H9 (cell line): Measurements from ENCODE around the gene ELAPOR1. TPM values are rescaled to one million over a fixed set of nuclear protein-coding genes. Genes with fewer than 3 reads are reported as not detected.

Experiments used
- DNase-seq: peaks from one replicate; pipeline ENCODE4 v3.0.0-alpha.2; 2017
- H2AFZ ChIP-seq: one replicate; pipeline ENCODE4 v1.6.1; 2013; ENCODE audit warnings: mild to moderate bottlenecking, low read length, control low read depth, moderate library complexity
- H2AK5ac ChIP-seq: 2 replicates; pipeline ENCODE4 v1.6.1; 2013; ENCODE audit warnings: low read length, control low read depth, mixed read lengths; ENCODE audit not compliant: insufficient read length
- H2BK120ac ChIP-seq: one replicate; pipeline ENCODE4 v1.6.1; 2013; ENCODE audit warnings: low read depth, mild to moderate bottlenecking, low read length, control low read depth, inconsistent platforms; ENCODE audit not compliant: poor library complexity, severe bottlenecking
- H2BK12ac ChIP-seq: 2 replicates; pipeline ENCODE4 v1.6.1; 2013; ENCODE audit warnings: low read length, control low read depth, mixed read lengths, low read depth; ENCODE audit not compliant: insufficient read length
- H2BK15ac ChIP-seq: 2 replicates; pipeline ENCODE4 v1.6.1; 2013; ENCODE audit warnings: low read depth, low read length, control low read depth
- H2BK20ac ChIP-seq: one replicate; pipeline ENCODE4 v1.6.1; 2013; ENCODE audit warnings: low read depth, mild to moderate bottlenecking, low read length, control low read depth, inconsistent platforms; ENCODE audit not compliant: poor library complexity, severe bottlenecking
- H2BK5ac ChIP-seq: 2 replicates; pipeline ENCODE4 v1.6.1; 2013; ENCODE audit warnings: low read length, control low read depth, mixed read lengths; ENCODE audit not compliant: insufficient read length
- H3K14ac ChIP-seq: 2 replicates; pipeline ENCODE4 v1.6.1; 2013; ENCODE audit warnings: low read length, control low read depth; ENCODE audit not compliant: insufficient read depth
- H3K18ac ChIP-seq: 2 replicates; pipeline ENCODE4 v1.6.1; 2013; ENCODE audit warnings: low read depth, mild to moderate bottlenecking, mixed read lengths, low read length, control low read depth; ENCODE audit not compliant: insufficient read length
- H3K23ac ChIP-seq: 2 replicates; pipeline ENCODE4 v1.6.1; 2013; ENCODE audit warnings: low read length, control low read depth, mixed read lengths, low read depth; ENCODE audit not compliant: insufficient read length
- H3K23me2 ChIP-seq: 2 replicates; pipeline ENCODE4 v1.6.1; 2013; ENCODE audit warnings: low read depth, mild to moderate bottlenecking, mixed read lengths, low read length, control low read depth; ENCODE audit not compliant: insufficient read length, poor library complexity, severe bottlenecking
- H3K27ac ChIP-seq: 2 replicates; pipeline ENCODE4 v1.5.1; 2013; ENCODE audit warnings: low read length, control low read depth, mixed read lengths, low read depth; ENCODE audit not compliant: insufficient read length
- H3K27me3 ChIP-seq: 2 replicates; pipeline ENCODE4 v1.6.1; 2013; ENCODE audit warnings: low read length, control low read depth, inconsistent platforms; ENCODE audit not compliant: insufficient read depth
- H3K4ac ChIP-seq: 2 replicates; pipeline ENCODE4 v1.6.1; 2013; ENCODE audit warnings: low read depth, mild to moderate bottlenecking, control low read depth, inconsistent platforms, low read length, moderate library complexity
- H3K4me1 ChIP-seq: 2 replicates; pipeline ENCODE4 v1.6.1; 2013; ENCODE audit warnings: low read length, control low read depth, inconsistent platforms; ENCODE audit not compliant: insufficient read depth
- H3K4me2 ChIP-seq: 2 replicates; pipeline ENCODE4 v1.6.1; 2013; ENCODE audit warnings: low read length, control low read depth, mixed read lengths; ENCODE audit not compliant: insufficient read length, insufficient read depth
- H3K56ac ChIP-seq: 2 replicates; pipeline ENCODE4 v1.6.1; 2013; ENCODE audit warnings: low read depth, mild to moderate bottlenecking, mixed read lengths, low read length, control low read depth; ENCODE audit not compliant: insufficient read length
- H3K79me1 ChIP-seq: 2 replicates; pipeline ENCODE4 v1.6.1; 2013; ENCODE audit warnings: low read depth, mild to moderate bottlenecking, moderate library complexity, low read length, control low read depth, inconsistent platforms; ENCODE audit not compliant: insufficient read depth, poor library complexity, severe bottlenecking
- H3K79me2 ChIP-seq: 2 replicates; pipeline ENCODE4 v1.6.1; 2013; ENCODE audit warnings: low read length, control low read depth, inconsistent platforms; ENCODE audit not compliant: insufficient read depth
- H3K9ac ChIP-seq: 2 replicates; pipeline ENCODE4 v1.6.1; 2013; ENCODE audit warnings: low read length, control low read depth, mixed read lengths; ENCODE audit not compliant: insufficient read length; ENCODE audit errors: extremely low read depth
- H3K9me3 ChIP-seq: one replicate; pipeline ENCODE4 v1.6.1; 2013; ENCODE audit warnings: low read depth, low read length, inconsistent platforms; ENCODE audit not compliant: control insufficient read depth
- H3T11ph ChIP-seq: one replicate; pipeline ENCODE4 v1.6.1; 2013; ENCODE audit warnings: mild to moderate bottlenecking, low read length, control low read depth, inconsistent platforms
- H4K20me1 ChIP-seq: one replicate; pipeline ENCODE4 v1.6.1; 2013; ENCODE audit not compliant: control insufficient read depth, insufficient read length, insufficient read depth
- H4K5ac ChIP-seq: 2 replicates; pipeline ENCODE4 v1.6.1; 2013; ENCODE audit warnings: low read depth, mild to moderate bottlenecking, mixed read lengths, low read length, control low read depth; ENCODE audit not compliant: insufficient read length
- H4K8ac ChIP-seq: replicated peaks from 2 replicates; pipeline ENCODE4 v1.6.1; 2013; ENCODE audit warnings: low read length, control low read depth, mixed read lengths, low read depth; ENCODE audit not compliant: insufficient read length
- H4K91ac ChIP-seq: 2 replicates; pipeline ENCODE4 v1.6.1; 2013; ENCODE audit warnings: low read depth, mild to moderate bottlenecking, moderate library complexity, mixed read lengths, low read length, control low read depth; ENCODE audit not compliant: insufficient read length
- H3K27ac Mint-ChIP-seq, 3 experiments: 2 replicates in 2 of 3; 3 replicates in 1 of 3; pipeline ENCODE4 v1.8.0; 2020 to 2021; ENCODE audit warnings: mixed read lengths in 3 of 3, mild to moderate bottlenecking in 1 of 3, moderate library complexity in 1 of 3
- H3K27me3 Mint-ChIP-seq: 2 replicates; pipeline ENCODE4 v1.8.0; 2021; ENCODE audit warnings: low read depth, mild to moderate bottlenecking, moderate library complexity, mixed read lengths
- H3K36me3 Mint-ChIP-seq, 3 experiments: 2 replicates in 2 of 3; 3 replicates in 1 of 3; pipeline ENCODE4 v1.8.0; 2020 to 2021; ENCODE audit warnings: low read depth in 3 of 3, mixed read lengths in 3 of 3; ENCODE audit not compliant: insufficient read depth in 1 of 3
- H3K4me1 Mint-ChIP-seq, 2 experiments: 2 replicates each; pipeline ENCODE4 v1.8.0; 2020; ENCODE audit warnings: mixed read lengths in 2 of 2
- H3K4me3 Mint-ChIP-seq, 2 experiments: 2 replicates in 1 of 2; 3 replicates in 1 of 2; pipeline ENCODE4 v1.8.0; 2020 to 2021; ENCODE audit warnings: mild to moderate bottlenecking in 2 of 2, mixed read lengths in 2 of 2, moderate library complexity in 1 of 2
- H3K9me3 Mint-ChIP-seq, 2 experiments: 2 replicates in 1 of 2; 3 replicates in 1 of 2; pipeline ENCODE4 v1.8.0; 2020; ENCODE audit warnings: mild to moderate bottlenecking in 2 of 2, mixed read lengths in 2 of 2, moderate library complexity in 1 of 2
- WGBS: extraction: QIAGEN DNeasy Blood & Tissue Kit; methylation state at CpG from one replicate; pipeline ENCODE4 v1.1.7; 2013; ENCODE audit warnings: missing lambda C conversion rate, low lambda C conversion rate, mixed read lengths; ENCODE audit not compliant: insufficient read length; ENCODE audit errors: extremely low coverage; 5-methylcytosine and 5-hydroxymethylcytosine counted together
- total RNA-seq: library from RNA; stranded (reverse); gene quantifications from 2 replicates; pipeline ENCODE4 v1.2.1, GENCODE V29; 2021
- TF ChIP-seq, protein P1 (sequence below): fragments of 200-600 bp; sonication (generic); conservative IDR thresholded peaks from 3 replicates; pipeline ENCODE4 v1.8.0; 2021; ENCODE audit warnings: antibody characterized with exemption, mild to moderate bottlenecking

Gene ELAPOR1
- total RNA-seq, 1 experiment from 2014 or later = 0.55 TPM

DNA sequence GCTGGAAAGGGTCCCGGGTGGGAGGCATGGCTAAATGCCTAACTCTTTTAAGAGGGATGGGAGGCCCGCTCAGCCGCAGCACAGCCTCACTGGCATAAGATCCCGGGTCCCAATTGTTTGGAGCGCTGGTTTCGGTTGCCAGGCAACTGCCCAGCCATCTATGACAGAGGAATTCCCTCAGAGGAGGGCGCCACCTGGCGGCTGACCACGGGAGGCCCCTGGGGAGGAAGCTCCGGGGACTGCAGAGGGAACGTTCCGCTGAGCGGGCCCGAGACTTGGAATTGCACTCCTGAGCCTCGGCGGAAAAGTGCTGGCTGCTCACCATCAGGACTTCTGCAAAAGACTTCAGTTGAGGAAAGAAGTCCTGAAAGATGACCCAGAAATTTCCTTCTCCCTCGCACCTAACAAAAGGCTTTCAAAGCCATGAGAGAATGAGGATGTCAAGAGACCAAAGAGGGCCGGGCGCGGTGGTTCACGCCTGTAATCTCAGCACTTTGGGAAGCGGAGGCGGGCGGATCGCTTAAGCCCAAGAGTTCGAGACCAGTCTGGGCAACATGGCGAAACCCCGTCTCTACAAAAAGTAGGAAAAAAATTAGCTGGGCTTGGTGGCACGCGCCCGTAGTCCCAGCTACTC lies 1.1 kb upstream of the ELAPOR1 start:
- Histone ChIP-seq H2AK5ac (no peak overlapping the region), H2BK120ac (no peak overlapping the region), H4K20me1 (no peaks in the 10 kb centered on the region), H3K23me2 (peaks cover 13% of the 10 kb centered on the region), H3K9me3 (no peaks in the 10 kb centered on the region), H3K4me1 (no peaks in the 10 kb centered on the region), H3T11ph (no peak overlapping the region), H3K9ac (no peak overlapping the region), H3K79me1 (no peaks in the 10 kb centered on the region), H2BK15ac (no peak overlapping the region), H2BK20ac (no peak overlapping the region), H3K4ac (no peak overlapping the region), H3K79me2 (no peaks in the 10 kb centered on the region), H3K4me2 (peak overlapping the region; percentile 44), H2BK5ac (no peak overlapping the region), H4K8ac (no peak overlapping the region), H2AFZ (no peak overlapping the region), H3K23ac (no peak overlapping the region), H2BK12ac (no peak overlapping the region), H4K91ac (no peak overlapping the region), H3K56ac (no peak overlapping the region), H3K27ac (no peak overlapping the region), H3K18ac (peak overlapping the region; percentile 71), H3K14ac (peak overlapping the region; percentile 74; the same call in 1 of the 2 replicates), H4K5ac (no peak overlapping the region), H3K27me3 (peaks cover 23% of the 10 kb centered on the region; the same call in 1 of the 2 replicates)
- TF ChIP-seq, protein P1, sequence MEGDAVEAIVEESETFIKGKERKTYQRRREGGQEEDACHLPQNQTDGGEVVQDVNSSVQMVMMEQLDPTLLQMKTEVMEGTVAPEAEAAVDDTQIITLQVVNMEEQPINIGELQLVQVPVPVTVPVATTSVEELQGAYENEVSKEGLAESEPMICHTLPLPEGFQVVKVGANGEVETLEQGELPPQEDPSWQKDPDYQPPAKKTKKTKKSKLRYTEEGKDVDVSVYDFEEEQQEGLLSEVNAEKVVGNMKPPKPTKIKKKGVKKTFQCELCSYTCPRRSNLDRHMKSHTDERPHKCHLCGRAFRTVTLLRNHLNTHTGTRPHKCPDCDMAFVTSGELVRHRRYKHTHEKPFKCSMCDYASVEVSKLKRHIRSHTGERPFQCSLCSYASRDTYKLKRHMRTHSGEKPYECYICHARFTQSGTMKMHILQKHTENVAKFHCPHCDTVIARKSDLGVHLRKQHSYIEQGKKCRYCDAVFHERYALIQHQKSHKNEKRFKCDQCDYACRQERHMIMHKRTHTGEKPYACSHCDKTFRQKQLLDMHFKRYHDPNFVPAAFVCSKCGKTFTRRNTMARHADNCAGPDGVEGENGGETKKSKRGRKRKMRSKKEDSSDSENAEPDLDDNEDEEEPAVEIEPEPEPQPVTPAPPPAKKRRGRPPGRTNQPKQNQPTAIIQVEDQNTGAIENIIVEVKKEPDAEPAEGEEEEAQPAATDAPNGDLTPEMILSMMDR = peak; percentile 99
- peak overlapping the region in 1 of 3 experiments; percentile 87; a peak in 1 of 7 replicates for H3K27ac Mint-ChIP-seq
- H3K9me3 Mint-ChIP-seq = no peaks in the 10 kb centered on the region
- peak overlapping the region; percentile 48 to 85 for H3K4me3 Mint-ChIP-seq
- WGBS = no CpG with 5 or more reads among the region's 31 CpGs
- no peaks in the 10 kb centered on the region for H3K36me3 Mint-ChIP-seq
- peaks cover 11 to 17% of the 10 kb centered on the region in 2 experiments for H3K4me1 Mint-ChIP-seq
- peaks cover 81% of the 10 kb centered on the region for H3K27me3 Mint-ChIP-seq
- peak; percentile 97 for DNase-seq
